H9 (cell line): ENCODE measurements around the gene NAPSA. TPM values are rescaled to one million over a fixed set of nuclear protein-coding genes. Genes with fewer than 3 reads are reported as not detected.

Experiments
- DNase-seq: peaks from one replicate; pipeline ENCODE4 v3.0.0-alpha.2; 2017
- H2AFZ ChIP-seq: one replicate; pipeline ENCODE4 v1.6.1; 2013; ENCODE audit warnings: mild to moderate bottlenecking, low read length, control low read depth, moderate library complexity
- H2AK5ac ChIP-seq: 2 replicates; pipeline ENCODE4 v1.6.1; 2013; ENCODE audit warnings: low read length, control low read depth, mixed read lengths; ENCODE audit not compliant: insufficient read length
- H2BK120ac ChIP-seq: one replicate; pipeline ENCODE4 v1.6.1; 2013; ENCODE audit warnings: low read depth, mild to moderate bottlenecking, low read length, control low read depth, inconsistent platforms; ENCODE audit not compliant: poor library complexity, severe bottlenecking
- H2BK12ac ChIP-seq: 2 replicates; pipeline ENCODE4 v1.6.1; 2013; ENCODE audit warnings: low read length, control low read depth, mixed read lengths, low read depth; ENCODE audit not compliant: insufficient read length
- H2BK15ac ChIP-seq: 2 replicates; pipeline ENCODE4 v1.6.1; 2013; ENCODE audit warnings: low read depth, low read length, control low read depth
- H2BK20ac ChIP-seq: one replicate; pipeline ENCODE4 v1.6.1; 2013; ENCODE audit warnings: low read depth, mild to moderate bottlenecking, low read length, control low read depth, inconsistent platforms; ENCODE audit not compliant: poor library complexity, severe bottlenecking
- H2BK5ac ChIP-seq: 2 replicates; pipeline ENCODE4 v1.6.1; 2013; ENCODE audit warnings: low read length, control low read depth, mixed read lengths; ENCODE audit not compliant: insufficient read length
- H3K14ac ChIP-seq: 2 replicates; pipeline ENCODE4 v1.6.1; 2013; ENCODE audit warnings: low read length, control low read depth; ENCODE audit not compliant: insufficient read depth
- H3K18ac ChIP-seq: 2 replicates; pipeline ENCODE4 v1.6.1; 2013; ENCODE audit warnings: low read depth, mild to moderate bottlenecking, mixed read lengths, low read length, control low read depth; ENCODE audit not compliant: insufficient read length
- H3K23ac ChIP-seq: 2 replicates; pipeline ENCODE4 v1.6.1; 2013; ENCODE audit warnings: low read length, control low read depth, mixed read lengths, low read depth; ENCODE audit not compliant: insufficient read length
- H3K23me2 ChIP-seq: 2 replicates; pipeline ENCODE4 v1.6.1; 2013; ENCODE audit warnings: low read depth, mild to moderate bottlenecking, mixed read lengths, low read length, control low read depth; ENCODE audit not compliant: insufficient read length, poor library complexity, severe bottlenecking
- H3K27ac ChIP-seq: 2 replicates; pipeline ENCODE4 v1.5.1; 2013; ENCODE audit warnings: low read length, control low read depth, mixed read lengths, low read depth; ENCODE audit not compliant: insufficient read length
- H3K27me3 ChIP-seq: 2 replicates; pipeline ENCODE4 v1.6.1; 2013; ENCODE audit warnings: low read length, control low read depth, inconsistent platforms; ENCODE audit not compliant: insufficient read depth
- H3K4ac ChIP-seq: 2 replicates; pipeline ENCODE4 v1.6.1; 2013; ENCODE audit warnings: low read depth, mild to moderate bottlenecking, control low read depth, inconsistent platforms, low read length, moderate library complexity
- H3K4me1 ChIP-seq: 2 replicates; pipeline ENCODE4 v1.6.1; 2013; ENCODE audit warnings: low read length, control low read depth, inconsistent platforms; ENCODE audit not compliant: insufficient read depth
- H3K4me2 ChIP-seq: 2 replicates; pipeline ENCODE4 v1.6.1; 2013; ENCODE audit warnings: low read length, control low read depth, mixed read lengths; ENCODE audit not compliant: insufficient read length, insufficient read depth
- H3K56ac ChIP-seq: 2 replicates; pipeline ENCODE4 v1.6.1; 2013; ENCODE audit warnings: low read depth, mild to moderate bottlenecking, mixed read lengths, low read length, control low read depth; ENCODE audit not compliant: insufficient read length
- H3K79me1 ChIP-seq: 2 replicates; pipeline ENCODE4 v1.6.1; 2013; ENCODE audit warnings: low read depth, mild to moderate bottlenecking, moderate library complexity, low read length, control low read depth, inconsistent platforms; ENCODE audit not compliant: insufficient read depth, poor library complexity, severe bottlenecking
- H3K79me2 ChIP-seq: 2 replicates; pipeline ENCODE4 v1.6.1; 2013; ENCODE audit warnings: low read length, control low read depth, inconsistent platforms; ENCODE audit not compliant: insufficient read depth
- H3K9ac ChIP-seq: 2 replicates; pipeline ENCODE4 v1.6.1; 2013; ENCODE audit warnings: low read length, control low read depth, mixed read lengths; ENCODE audit not compliant: insufficient read length; ENCODE audit errors: extremely low read depth
- H3K9me3 ChIP-seq: one replicate; pipeline ENCODE4 v1.6.1; 2013; ENCODE audit warnings: low read depth, low read length, inconsistent platforms; ENCODE audit not compliant: control insufficient read depth
- H3T11ph ChIP-seq: one replicate; pipeline ENCODE4 v1.6.1; 2013; ENCODE audit warnings: mild to moderate bottlenecking, low read length, control low read depth, inconsistent platforms
- H4K20me1 ChIP-seq: one replicate; pipeline ENCODE4 v1.6.1; 2013; ENCODE audit not compliant: control insufficient read depth, insufficient read length, insufficient read depth
- H4K5ac ChIP-seq: 2 replicates; pipeline ENCODE4 v1.6.1; 2013; ENCODE audit warnings: low read depth, mild to moderate bottlenecking, mixed read lengths, low read length, control low read depth; ENCODE audit not compliant: insufficient read length
- H4K8ac ChIP-seq: replicated peaks from 2 replicates; pipeline ENCODE4 v1.6.1; 2013; ENCODE audit warnings: low read length, control low read depth, mixed read lengths, low read depth; ENCODE audit not compliant: insufficient read length
- H4K91ac ChIP-seq: 2 replicates; pipeline ENCODE4 v1.6.1; 2013; ENCODE audit warnings: low read depth, mild to moderate bottlenecking, moderate library complexity, mixed read lengths, low read length, control low read depth; ENCODE audit not compliant: insufficient read length
- H3K27ac Mint-ChIP-seq, 3 experiments: 2 replicates in 2 of 3; 3 replicates in 1 of 3; pipeline ENCODE4 v1.8.0; 2020 to 2021; ENCODE audit warnings: mixed read lengths in 3 of 3, mild to moderate bottlenecking in 1 of 3, moderate library complexity in 1 of 3
- H3K27me3 Mint-ChIP-seq: 2 replicates; pipeline ENCODE4 v1.8.0; 2021; ENCODE audit warnings: low read depth, mild to moderate bottlenecking, moderate library complexity, mixed read lengths
- H3K36me3 Mint-ChIP-seq, 3 experiments: 2 replicates in 2 of 3; 3 replicates in 1 of 3; pipeline ENCODE4 v1.8.0; 2020 to 2021; ENCODE audit warnings: low read depth in 3 of 3, mixed read lengths in 3 of 3; ENCODE audit not compliant: insufficient read depth in 1 of 3
- H3K4me1 Mint-ChIP-seq, 2 experiments: 2 replicates each; pipeline ENCODE4 v1.8.0; 2020; ENCODE audit warnings: mixed read lengths in 2 of 2
- H3K4me3 Mint-ChIP-seq, 2 experiments: 2 replicates in 1 of 2; 3 replicates in 1 of 2; pipeline ENCODE4 v1.8.0; 2020 to 2021; ENCODE audit warnings: mild to moderate bottlenecking in 2 of 2, mixed read lengths in 2 of 2, moderate library complexity in 1 of 2
- H3K9me3 Mint-ChIP-seq, 2 experiments: 2 replicates in 1 of 2; 3 replicates in 1 of 2; pipeline ENCODE4 v1.8.0; 2020; ENCODE audit warnings: mild to moderate bottlenecking in 2 of 2, mixed read lengths in 2 of 2, moderate library complexity in 1 of 2
- CTCF ChIP-seq: fragments of 200-600 bp; sonication (generic); conservative IDR thresholded peaks from 3 replicates; pipeline ENCODE4 v1.8.0; 2021; ENCODE audit warnings: antibody characterized with exemption, mild to moderate bottlenecking
- WGBS: extraction: QIAGEN DNeasy Blood & Tissue Kit; methylation state at CpG from one replicate; pipeline ENCODE4 v1.1.7; 2013; ENCODE audit warnings: missing lambda C conversion rate, low lambda C conversion rate, mixed read lengths; ENCODE audit not compliant: insufficient read length; ENCODE audit errors: extremely low coverage; 5-methylcytosine and 5-hydroxymethylcytosine counted together
- total RNA-seq: library from RNA; stranded (reverse); gene quantifications from 2 replicates; pipeline ENCODE4 v1.2.1, GENCODE V29; 2021

The NAPSA gene
- total RNA-seq, 1 experiment from 2014 or later: 0.44 TPM

DNA sequence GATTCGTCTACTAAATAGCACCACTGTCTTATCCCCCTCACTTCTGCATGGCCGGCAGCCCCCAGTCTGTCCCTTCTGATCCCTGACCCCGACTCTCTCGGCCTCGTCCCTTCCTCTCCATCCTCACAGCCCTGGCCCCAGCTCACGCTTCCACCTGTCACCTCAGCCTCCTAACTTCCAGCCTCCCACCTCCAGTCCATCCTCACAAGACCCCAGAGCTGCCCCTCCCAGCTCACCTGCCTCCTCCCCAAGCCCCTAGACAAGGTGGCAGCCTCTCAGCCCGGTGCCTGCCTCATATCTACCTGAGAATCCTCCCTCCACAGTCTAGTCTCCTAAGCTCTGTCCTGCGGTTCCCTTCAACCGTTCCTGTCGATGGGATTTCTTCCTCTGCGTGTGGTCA lies 46.3 kb downstream of the NAPSA start:
- Histone ChIP-seq H2BK20ac (no peak overlapping the region), H3K4me1 (no peaks in the 10 kb centered on the region), H3K18ac (no peak overlapping the region), H3K9me3 (no peaks in the 10 kb centered on the region), H3K79me2 (no peaks in the 10 kb centered on the region), H3K23ac (no peak overlapping the region), H4K20me1 (no peaks in the 10 kb centered on the region), H3K56ac (no peak overlapping the region), H2BK15ac (no peak overlapping the region), H3K4me2 (no peak overlapping the region), H3K23me2 (peaks cover 5% of the 10 kb centered on the region), H3T11ph (no peak overlapping the region), H3K14ac (no peak overlapping the region), H3K27me3 (no peaks in the 10 kb centered on the region), H2AK5ac (no peak overlapping the region), H4K5ac (no peak overlapping the region), H4K8ac (no peak overlapping the region), H2BK12ac (no peak overlapping the region), H3K4ac (no peak overlapping the region), H2AFZ (no peak overlapping the region), H3K79me1 (no peaks in the 10 kb centered on the region), H2BK5ac (no peak overlapping the region), H3K9ac (no peak overlapping the region), H4K91ac (no peak overlapping the region), H3K27ac (no peak overlapping the region), H2BK120ac (no peak overlapping the region)
- no peaks in the 10 kb centered on the region for H3K9me3 Mint-ChIP-seq
- TF ChIP-seq CTCF: no peak
- peaks cover 21 to 49% (median 37%) of the 10 kb centered on the region in 3 experiments for H3K36me3 Mint-ChIP-seq
- DNase-seq: no peak
- peaks cover 15 to 36% of the 10 kb centered on the region in 2 experiments for H3K4me1 Mint-ChIP-seq
- peak overlapping the region in 1 of 3 experiments; percentile 25; a peak in 2 of 7 replicates for H3K27ac Mint-ChIP-seq
- peaks cover 15% of the 10 kb centered on the region for H3K27me3 Mint-ChIP-seq
- WGBS: no CpG with 5 or more reads among the region's 11 CpGs
- H3K4me3 Mint-ChIP-seq: no peak overlapping the region
